Nephron (organoid): Measurements from ENCODE around the gene TMEM63C.
A peak's percentile ranks its signal among the peaks of the same experiment; 100 is the strongest.

Experiments used
- H3K27ac Mint-ChIP-seq, 3 experiments: 2 replicates each; pipeline ENCODE4 v1.8.0; 2020; ENCODE audit warnings: mixed read lengths in 3 of 3, mild to moderate bottlenecking in 2 of 3, moderate library complexity in 1 of 3
- H3K27me3 Mint-ChIP-seq: 2 replicates; pipeline ENCODE4 v1.8.0; 2021; ENCODE audit warnings: low read depth, mild to moderate bottlenecking, moderate library complexity, mixed read lengths
- H3K36me3 Mint-ChIP-seq: 2 replicates; pipeline ENCODE4 v1.8.0; 2020; ENCODE audit warnings: low read depth, mixed read lengths
- H3K4me1 Mint-ChIP-seq: 2 replicates; pipeline ENCODE4 v1.8.0; 2020; ENCODE audit warnings: mixed read lengths
- H3K4me3 Mint-ChIP-seq, 3 experiments: 2 replicates each; pipeline ENCODE4 v1.8.0; 2020; ENCODE audit warnings: mild to moderate bottlenecking in 3 of 3, mixed read lengths in 3 of 3, moderate library complexity in 2 of 3
- H3K9me3 Mint-ChIP-seq: 2 replicates; pipeline ENCODE4 v1.8.0; 2020; ENCODE audit warnings: mixed read lengths
- CTCF ChIP-seq, 3 experiments: fragments of 200-600 bp; sonication (generic); IDR thresholded peaks; one replicate each; pipeline ENCODE4 v1.5.0; 2021; ENCODE audit warnings: antibody characterized with exemption in 3 of 3; ENCODE audit not compliant: unreplicated experiment in 3 of 3

The TMEM63C gene

GRCh38 chr14:77271113-77271710 is 89.6 kb downstream of the TMEM63C start, which contains the start of gene NGB:
Gene NGB (minus strand): TSS chr14:77271206. CDS start chr14:77270937, 269 bp downstream.
- Mint-ChIP-seq H3K4me3 (peak within 1 kb of the TSS; percentile 45 to 72 (median 69)), H3K9me3 (peaks cover 4% of the 10 kb centered on the region), H3K27ac (no peak within 1 kb of the TSS), H3K27me3 (peaks cover 63% of the 10 kb centered on the region), H3K4me1 (peaks cover 3% of the 10 kb centered on the region), H3K36me3 (no peaks in the 10 kb centered on the region)
- no peak for TF ChIP-seq CTCF (IDR thresholded peaks at IDR 0.05; ENCODE audit: unreplicated experiment in 3 of 3)

GRCh38 chr14:77272261-77272660 is 90.7 kb downstream of the TMEM63C start:
- H3K9me3 Mint-ChIP-seq: peaks cover 4% of the 10 kb centered on the region
- peaks cover 3% of the 10 kb centered on the region for H3K4me1 Mint-ChIP-seq
- H3K27me3 Mint-ChIP-seq: peaks cover 63% of the 10 kb centered on the region
- H3K36me3 Mint-ChIP-seq: no peaks in the 10 kb centered on the region
- no peak for TF ChIP-seq CTCF (IDR thresholded peaks at IDR 0.05; ENCODE audit: unreplicated experiment in 3 of 3)
- H3K27ac Mint-ChIP-seq: no peak overlapping the region
- H3K4me3 Mint-ChIP-seq: peak overlapping the region in 2 of 3 experiments; percentile 39 to 55

GRCh38 chr14:77273796-77274195 is 92.2 kb downstream of the TMEM63C start:
- H3K9me3 Mint-ChIP-seq: no peaks in the 10 kb centered on the region
- no peak overlapping the region for H3K4me3 Mint-ChIP-seq
- TF ChIP-seq CTCF (IDR thresholded peaks at IDR 0.05; ENCODE audit: unreplicated experiment in 3 of 3): no peak
- no peak overlapping the region for H3K27ac Mint-ChIP-seq
- H3K27me3 Mint-ChIP-seq: peaks cover 51% of the 10 kb centered on the region
- H3K36me3 Mint-ChIP-seq: no peaks in the 10 kb centered on the region
- H3K4me1 Mint-ChIP-seq: peaks cover 3% of the 10 kb centered on the region

- peaks cover 7% of the 10 kb centered on the region for H3K36me3 Mint-ChIP-seq
- H3K4me1 Mint-ChIP-seq: peaks cover 3% of the 10 kb centered on the region
- no peak overlapping the region for H3K27ac Mint-ChIP-seq
- H3K4me3 Mint-ChIP-seq: no peak overlapping the region
- no peak for TF ChIP-seq CTCF (IDR thresholded peaks at IDR 0.05; ENCODE audit: unreplicated experiment in 3 of 3)
- H3K27me3 Mint-ChIP-seq: peaks cover 38% of the 10 kb centered on the region
- H3K9me3 Mint-ChIP-seq: no peaks in the 10 kb centered on the region
These were observed 93.5 kb downstream of the TMEM63C start for GRCh38 chr14:77275041-77275580.

GRCh38 chr14:77275601-77276017 is 94.0 kb downstream of the TMEM63C start:
- no peak overlapping the region for H3K27ac Mint-ChIP-seq
- H3K27me3 Mint-ChIP-seq: peaks cover 33% of the 10 kb centered on the region
- peaks cover 10% of the 10 kb centered on the region for H3K36me3 Mint-ChIP-seq
- H3K9me3 Mint-ChIP-seq: no peaks in the 10 kb centered on the region
- no peak overlapping the region for H3K4me3 Mint-ChIP-seq
- peaks cover 3% of the 10 kb centered on the region for H3K4me1 Mint-ChIP-seq
- no peak for TF ChIP-seq CTCF (IDR thresholded peaks at IDR 0.05; ENCODE audit: unreplicated experiment in 3 of 3)
